Activated CD8-positive, alpha-beta memory T cell treated with anti-CD3 and anti-CD28 coated beads for 36 hours (primary cell): ENCODE measurements around the gene SNCB. TPM values are rescaled to one million over a fixed set of nuclear protein-coding genes. Genes with fewer than 3 reads are reported as not detected.

Experiments used
- CTCF ChIA-PET: fragments of 350-600 bp; sonication (Branson Sonifier 250); formaldehyde crosslinking; loops from one replicate; lab custom pipeline; 2021; ENCODE audit warnings: antibody characterized with exemption; lab: Charles Lee
- POLR2A ChIA-PET: fragments of 350-600 bp; sonication (Branson Sonifier 250); formaldehyde crosslinking; loops from one replicate; lab custom pipeline; 2021; ENCODE audit warnings: antibody characterized with exemption; lab: Charles Lee
- total RNA-seq, 2 experiments: library from RNA; stranded (reverse); gene quantifications; one replicate each; pipeline ENCODE4 v1.2.3, GENCODE V29; 2021

Gene SNCB
- total RNA-seq = not detected

DNA sequence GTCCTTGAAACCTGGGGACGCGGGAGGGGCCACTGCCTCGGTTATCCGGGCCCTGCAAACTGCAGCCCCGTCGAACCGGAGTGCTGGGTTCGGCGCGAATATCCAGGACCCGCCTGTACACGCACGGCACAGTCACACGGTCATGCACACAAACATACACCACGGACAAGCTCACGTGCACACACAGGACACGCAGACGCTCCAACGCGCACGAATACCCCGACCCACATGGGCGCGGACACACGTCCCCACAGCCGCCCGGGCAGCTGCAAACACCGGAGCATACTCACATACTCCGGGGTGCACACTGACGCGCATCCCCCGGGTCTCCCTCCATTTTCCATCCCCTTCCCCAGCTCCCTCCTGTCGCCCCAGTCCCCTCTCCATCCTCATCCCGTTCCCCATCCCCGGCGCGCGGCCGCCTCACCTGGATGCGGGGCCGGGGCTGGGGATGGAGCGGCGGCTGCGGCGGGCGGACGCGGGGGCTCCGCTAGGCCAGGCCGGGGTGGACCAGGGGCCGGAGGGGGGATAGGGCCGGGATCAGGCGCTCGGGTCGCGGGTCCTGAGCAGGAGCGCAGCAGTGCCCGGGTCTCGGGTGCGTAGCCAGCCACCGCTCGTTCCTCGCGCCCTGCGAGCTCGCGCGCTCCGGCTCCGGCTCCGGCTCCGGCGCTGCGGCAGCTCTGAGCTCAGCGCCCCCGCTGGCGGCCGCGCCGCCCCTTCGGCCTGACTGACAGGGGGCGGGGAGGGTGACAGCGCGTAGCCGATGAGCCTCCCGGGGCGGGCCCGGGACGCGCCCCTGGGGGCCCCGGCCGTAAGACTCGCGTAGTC is at the start of gene SNCB, which contains the start of gene EIF4E1B:
SNCB (minus strand) TSS at position 682 of the 828 bp plus-strand sequence. CDS start 880 bp downstream, outside the sequence.
EIF4E1B (plus strand) TSS at position 823 of the 828 bp plus-strand sequence. CDS start 12,113 bp downstream, outside the sequence.
- ChIA-PET POLR2A (interaction anchor here (1.5 kb wide), 1 partner anchor 17 kb away, joined by 5 read pairs; the partner anchor contains the start of gene TSPAN17), CTCF (interaction anchor here (1.0 to 1.5 kb wide), 5 partner anchors 8 to 213 kb away, joined by 3 to 5 read pairs (median 4); no protein-coding TSS in a partner anchor)

DNA sequence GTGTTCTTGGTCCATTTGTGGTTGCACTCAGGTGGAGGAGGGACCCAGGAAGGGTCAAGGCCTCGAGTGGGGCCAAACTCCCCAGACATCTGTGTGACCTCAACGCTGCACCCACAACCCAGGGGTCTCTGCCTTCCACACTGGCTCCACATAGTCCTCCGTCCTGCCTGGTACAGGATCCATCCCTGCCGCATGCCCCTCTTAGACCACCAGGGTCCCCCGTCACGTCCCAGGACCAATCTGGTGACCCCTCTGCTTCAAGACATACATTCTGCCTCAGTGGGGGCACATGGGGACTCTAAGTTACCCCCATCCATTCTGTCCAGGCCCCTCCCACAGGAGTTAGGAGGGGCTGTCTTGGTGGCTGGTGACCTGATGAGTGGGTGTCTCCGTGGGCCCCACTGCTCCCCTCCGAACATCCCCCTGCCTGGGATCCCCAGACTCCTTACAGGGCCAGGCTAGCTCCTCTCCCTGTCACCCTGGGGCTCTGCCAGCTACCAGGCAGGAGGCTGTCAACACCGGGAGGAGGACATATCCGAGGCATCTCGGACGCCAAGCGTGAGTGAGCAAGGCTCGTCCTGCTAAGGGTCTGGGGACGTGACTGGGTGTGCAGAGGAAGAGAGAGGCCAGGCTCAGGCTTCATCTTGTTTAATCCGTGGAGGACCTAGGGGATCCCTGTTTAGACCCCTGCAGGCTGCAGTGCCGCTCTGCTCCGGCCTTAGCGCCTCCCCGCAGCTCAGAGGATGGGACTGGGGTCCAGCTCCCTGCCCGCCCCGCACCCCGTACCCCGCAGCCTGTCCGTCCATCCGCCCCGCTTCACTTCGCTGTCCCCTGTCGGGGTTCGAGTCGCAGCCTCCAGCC is 49.3 kb upstream of the SNCB start:
- CTCF ChIA-PET = no interaction called here
- POLR2A ChIA-PET = no interaction called here

DNA sequence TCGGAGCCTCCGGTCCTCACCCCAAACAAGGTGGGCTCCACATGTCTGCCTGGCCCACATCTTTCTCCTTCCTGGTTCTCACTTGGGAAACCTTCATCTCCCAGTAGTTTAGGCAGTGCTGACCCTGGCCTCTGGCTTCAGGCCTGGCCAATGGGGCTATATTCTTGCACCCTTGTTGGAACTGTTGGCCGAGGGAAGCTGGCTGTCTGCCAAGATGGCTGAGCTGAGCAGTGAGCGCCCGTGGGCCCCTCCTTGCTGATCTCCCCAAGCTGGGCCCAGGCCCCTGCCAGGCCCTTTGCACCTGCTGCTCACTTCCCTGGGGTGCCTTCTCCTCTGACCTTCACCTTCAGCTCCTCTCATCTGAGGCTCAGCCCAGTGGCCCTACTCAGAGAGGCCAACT is 48.2 kb upstream of the SNCB start:
- ChIA-PET POLR2A (no interaction called here), CTCF (no interaction called here)

DNA sequence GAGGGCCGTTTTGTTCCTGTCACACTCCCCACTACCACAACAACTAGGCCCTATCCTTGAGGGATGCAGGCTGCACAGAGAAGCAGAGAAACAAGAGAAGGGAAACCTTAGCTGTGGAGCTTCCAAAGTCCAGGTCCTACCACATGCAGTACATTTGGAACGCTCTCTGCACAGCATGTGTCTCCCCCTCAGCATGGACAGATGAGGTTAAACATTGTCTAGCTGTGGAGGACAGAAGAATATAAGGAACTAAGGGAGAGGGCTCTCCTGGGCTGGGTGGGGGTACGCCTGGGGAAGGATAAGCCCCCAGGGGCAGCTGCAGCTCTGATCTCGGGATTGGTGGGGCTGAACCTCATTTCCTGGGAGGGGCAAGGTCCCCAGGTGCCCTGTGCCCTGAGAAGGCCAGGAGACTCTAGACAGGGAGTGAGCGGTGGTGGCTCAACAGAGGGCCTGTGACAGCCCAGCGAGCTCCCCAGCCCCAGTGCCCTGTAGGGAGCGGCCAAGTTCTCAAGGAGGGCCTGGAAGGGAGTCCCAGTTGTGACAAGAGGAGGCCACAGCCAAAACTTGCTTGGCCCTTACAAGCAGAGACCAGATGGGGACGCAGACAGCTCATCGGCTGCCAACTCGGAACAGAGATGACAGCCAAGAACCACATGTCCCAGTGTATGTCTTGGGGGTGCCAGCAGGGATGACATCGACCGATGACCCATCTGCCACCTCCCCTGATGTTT is 47.0 kb upstream of the SNCB start:
- CTCF ChIA-PET = no interaction called here
- POLR2A ChIA-PET = no interaction called here

DNA sequence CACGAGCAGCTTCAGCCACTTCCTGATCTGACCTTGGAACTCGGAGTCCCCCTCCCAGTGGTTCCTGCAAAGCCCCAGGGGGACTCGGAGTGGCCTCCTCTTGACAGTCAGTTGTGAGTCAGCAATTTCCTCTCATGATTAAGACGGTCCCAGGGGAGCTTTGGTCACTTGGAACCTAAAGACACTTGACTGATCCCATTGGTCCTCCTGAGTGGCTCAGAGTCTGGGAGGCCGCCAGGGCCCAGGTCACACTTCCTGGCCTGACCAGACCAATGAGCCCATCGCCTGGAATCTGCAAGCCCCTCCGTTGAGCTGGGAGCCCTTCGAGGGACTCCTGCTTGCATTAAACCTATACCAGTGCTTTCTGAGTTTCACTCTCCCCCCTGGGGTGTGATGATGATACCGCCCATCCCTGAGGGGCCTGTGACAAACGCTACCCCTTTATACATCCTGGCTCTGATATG is 46.1 kb upstream of the SNCB start:
- POLR2A ChIA-PET = no interaction called here

DNA sequence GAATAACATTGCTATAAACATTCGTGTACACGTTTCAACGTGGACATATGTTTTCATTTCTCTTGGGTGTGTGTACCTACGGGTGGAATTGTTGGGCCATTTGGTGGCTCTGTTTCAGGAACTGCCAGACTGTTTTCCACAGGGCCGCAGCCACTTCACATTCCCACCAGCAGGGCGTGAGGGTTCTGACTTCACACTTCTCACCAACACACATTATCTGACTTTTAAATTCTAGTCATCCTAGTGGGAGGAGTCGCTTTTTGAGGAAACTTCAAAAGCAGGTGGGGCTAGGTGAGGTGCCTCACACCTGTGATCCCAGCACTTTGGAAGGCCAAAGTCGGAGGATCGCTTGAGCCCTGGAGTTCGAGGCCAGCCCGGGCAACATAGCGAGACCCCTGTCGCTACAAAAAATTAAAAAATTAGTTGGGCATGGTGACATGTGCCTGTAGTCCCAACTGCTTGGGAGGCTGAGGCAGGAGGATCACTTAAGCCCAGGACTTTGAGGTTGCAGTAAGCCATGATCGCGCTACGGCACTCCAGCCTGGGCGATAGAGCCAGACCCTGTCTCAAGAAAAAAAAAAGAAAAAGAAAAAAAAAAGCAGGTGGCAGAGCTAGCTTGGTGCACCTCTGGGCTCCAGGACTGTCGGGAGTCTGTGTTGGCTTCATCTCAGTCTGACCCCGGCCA is 45.5 kb upstream of the SNCB start:
- ChIA-PET CTCF (no interaction called here), POLR2A (no interaction called here)

More for the DNA sequence above, 46.1 kb upstream of the SNCB start:
- CTCF ChIA-PET = no interaction called here

DNA sequence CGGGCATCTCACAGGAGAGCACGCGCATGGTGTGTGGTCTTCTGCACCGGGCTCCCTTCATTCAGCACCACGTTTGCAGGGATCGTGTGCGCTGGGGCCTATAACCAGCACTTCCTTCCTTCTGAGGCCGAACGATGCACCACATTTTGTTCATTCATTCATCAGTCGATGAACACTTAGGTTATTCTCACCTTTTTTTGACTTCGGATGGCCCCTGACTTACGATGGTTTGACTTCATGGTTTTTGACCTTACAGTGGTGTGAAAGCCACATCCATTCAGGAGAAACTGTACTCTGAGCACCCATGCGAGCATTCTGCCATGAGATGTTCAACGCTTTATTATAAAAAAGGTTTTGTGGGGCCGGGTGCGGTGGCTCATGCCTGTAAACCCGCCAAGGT is 44.5 kb upstream of the SNCB start:
- ChIA-PET POLR2A (no interaction called here), CTCF (no interaction called here)

DNA sequence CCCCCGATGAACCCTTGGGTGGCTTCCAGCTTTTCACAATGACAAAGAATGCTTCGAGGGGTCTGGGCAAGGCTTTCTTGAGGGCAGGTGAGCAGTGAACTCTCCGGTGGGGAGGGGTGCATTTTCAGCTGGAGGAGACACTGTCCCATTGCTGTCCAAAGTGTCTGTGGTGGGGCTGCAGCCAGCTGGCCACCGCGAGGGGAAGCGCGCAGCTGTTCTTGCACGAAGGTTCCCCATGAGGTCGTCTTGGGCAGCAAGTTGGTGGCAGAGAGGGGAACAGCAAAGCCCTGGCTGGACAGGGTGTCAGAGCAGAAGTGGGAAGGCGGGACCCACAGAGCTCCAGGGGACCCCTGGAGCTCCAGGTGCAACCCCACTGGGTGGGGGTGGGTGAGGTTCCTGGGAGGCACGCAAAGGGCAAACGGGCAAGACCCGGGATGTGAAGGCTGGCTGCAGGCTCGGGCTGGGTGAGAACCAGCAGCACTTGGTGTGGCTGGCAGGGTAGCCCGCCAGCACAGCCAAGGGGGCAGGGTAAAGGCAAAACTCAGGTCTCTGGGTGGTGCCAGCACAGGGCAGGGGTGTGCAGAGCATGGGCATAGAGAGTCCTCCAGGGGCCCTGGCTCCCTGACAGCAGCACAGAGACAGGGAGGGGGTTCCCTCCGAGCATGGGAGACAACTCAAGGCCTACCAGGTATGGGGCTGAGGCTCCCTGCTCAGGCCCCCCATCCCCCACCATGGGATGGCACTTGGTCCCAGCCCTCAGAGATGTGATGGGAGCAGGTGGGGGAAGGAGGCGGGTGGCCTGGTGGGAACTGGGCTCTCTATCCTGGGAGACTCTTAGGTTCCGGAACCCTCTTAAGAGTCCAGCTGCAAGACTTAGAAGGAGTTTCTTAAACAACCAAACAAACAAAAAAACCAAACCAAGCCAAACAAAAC is 43.6 kb upstream of the SNCB start:
- CTCF ChIA-PET = interaction anchor here (0.6 to 1.2 kb wide), 2 partner anchors 15 to 135 kb away, joined by 3 to 5 read pairs; no protein-coding TSS in a partner anchor
- POLR2A ChIA-PET = no interaction called here

DNA sequence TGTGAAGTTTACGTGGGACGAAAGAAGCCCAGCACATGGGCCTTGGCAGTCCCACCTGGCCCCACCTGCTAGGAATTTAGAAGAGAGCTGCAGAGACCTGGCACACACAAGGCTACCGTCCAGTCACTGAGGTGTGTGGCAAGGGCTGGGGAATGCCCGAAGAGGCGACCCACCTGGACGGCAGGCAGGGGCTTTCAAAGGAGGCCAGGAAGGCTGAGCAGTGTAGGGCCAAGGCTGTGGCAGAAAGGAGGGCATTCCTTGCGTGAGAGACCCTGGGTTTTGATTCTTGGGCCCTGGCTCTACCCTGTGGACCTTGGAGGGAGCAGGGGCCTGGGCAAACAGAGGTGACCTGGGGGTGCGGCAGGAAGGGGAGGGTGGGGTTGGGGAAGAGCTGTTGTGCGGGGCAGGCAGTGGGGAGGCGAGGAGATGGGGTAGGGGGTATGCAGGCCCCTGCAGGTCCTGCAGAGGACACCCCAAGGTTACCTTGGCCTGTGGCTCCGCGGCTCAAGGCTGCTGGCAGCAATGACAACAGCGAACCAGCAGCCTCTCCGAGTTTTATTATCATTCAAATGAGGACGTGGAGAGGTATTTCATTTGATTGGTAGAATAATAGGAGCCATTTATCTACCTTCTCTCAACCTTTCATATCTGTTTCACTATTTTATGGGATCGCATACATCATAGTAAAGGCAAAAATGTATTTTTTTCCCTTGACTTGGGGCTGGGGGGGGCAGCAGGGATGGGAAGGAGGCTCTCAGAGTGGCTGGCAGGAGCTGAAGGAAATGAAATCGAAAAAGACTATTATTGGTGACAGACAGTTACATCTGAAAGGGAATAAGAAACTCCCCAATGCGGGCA is 41.8 kb upstream of the SNCB start:
- ChIA-PET CTCF (no interaction called here), POLR2A (no interaction called here)

DNA sequence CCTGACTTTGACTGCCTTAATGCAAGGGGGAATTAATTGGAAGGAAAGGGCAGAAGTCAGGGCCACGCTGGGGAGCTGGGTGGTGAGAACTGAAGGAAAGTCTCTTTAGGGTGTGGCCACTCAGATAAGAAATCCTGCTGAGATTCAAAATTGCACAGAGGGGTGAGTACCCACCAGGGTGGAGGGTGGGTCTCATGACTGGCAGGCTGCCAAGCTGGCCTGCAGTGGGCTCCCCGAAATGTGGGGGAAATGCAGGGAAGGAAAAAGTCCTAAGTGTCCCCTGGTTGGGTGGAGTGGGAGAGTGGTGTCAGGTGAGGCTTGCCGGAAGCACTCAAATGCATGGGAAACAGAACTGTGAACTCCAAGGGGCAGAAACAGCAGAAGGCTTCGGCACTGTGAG is 41.1 kb upstream of the SNCB start:
- ChIA-PET POLR2A (no interaction called here), CTCF (no interaction called here)

DNA sequence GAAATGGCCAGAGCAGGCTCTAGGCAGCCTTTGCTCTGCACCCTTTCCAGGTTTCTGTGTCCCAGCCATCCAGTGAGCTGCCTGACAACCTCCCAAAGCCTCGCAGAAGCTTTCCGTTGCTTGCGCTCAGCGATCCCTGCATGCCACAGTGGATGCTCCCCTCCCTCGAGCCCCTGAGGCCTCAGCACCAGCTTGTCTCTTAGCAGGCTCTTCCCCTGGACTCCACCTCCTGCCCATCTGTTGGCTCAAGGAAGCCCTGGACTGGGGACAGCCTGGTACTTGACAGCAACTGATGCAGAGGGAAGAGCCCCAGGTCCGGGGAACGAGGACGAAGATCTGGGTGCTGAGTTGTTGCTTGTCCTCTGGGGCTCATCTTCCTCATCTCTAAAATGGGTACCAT is 40.1 kb upstream of the SNCB start:
- ChIA-PET POLR2A (no interaction called here), CTCF (interaction anchor here (0.5 to 2.0 kb wide), 3 partner anchors 10 to 277 kb away, joined by 3 to 7 read pairs (median 4); no protein-coding TSS in a partner anchor)

DNA sequence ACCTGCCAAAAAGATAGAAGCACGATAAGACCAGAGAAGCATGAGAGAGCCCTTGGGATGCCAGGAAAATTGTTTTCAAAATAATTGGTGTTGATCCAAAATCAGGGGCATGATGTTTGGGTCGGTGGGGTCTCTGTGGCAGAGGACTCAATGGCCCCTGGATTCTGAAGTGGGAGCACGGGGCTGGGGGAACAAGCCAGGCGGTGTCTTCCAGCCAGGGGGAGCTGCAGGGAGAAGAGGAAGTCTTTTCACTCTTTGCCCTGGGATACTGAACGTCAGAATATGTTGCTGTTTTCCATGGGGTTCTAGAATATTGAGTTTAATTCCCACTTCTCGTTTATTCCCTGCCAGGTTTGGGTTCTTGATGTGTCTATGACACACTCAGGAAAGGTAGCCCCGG is 37.3 kb upstream of the SNCB start:
- ChIA-PET POLR2A (no interaction called here), CTCF (interaction anchor here (1.7 kb wide), 1 partner anchor 10 kb away, joined by 4 read pairs; no protein-coding TSS in a partner anchor)

DNA sequence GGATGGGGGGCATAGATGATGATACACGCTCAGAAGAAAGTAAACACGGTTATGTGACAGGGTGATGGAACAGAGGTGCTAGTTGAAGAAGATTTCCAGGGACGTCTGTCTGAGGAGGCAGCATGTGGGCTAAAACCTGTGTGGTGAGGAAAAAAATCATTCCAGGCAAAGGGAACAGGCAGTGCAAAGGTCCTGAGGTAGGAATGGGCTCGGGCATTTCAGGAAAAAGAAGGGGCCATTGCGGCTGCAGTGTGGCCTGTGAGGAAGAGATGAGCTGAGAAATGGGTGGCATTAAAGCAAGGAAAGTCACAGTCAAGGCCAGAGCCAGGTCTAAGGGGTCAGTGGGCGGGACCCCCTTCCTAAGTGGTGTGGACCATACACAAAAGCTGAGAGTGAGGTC is 35.2 kb upstream of the SNCB start:
- CTCF ChIA-PET = interaction anchor here (1.1 kb wide), 1 partner anchor 155 kb away, joined by 3 read pairs; no protein-coding TSS in a partner anchor
- POLR2A ChIA-PET = no interaction called here

DNA sequence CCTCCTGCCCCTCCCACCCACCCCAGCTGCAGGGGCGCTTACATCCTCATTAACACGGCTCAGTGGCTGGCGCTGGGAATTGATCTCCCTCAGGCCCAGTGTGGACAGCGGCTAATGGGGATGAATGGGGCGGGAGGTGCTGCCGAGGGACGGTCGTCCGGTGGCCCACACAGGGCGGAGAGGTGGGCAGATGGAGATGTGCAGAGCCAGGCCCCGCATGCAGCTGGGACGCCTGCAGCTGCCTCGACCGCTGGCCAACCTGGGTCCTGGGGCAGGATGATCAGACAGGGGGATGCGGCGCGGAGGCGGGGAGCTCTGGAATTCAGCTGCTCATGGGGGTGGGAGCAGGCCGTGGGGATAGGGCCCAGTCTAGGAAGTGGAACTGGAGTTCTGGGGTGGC is 34.6 kb upstream of the SNCB start:
- ChIA-PET CTCF (interaction anchor here (1.1 kb wide), 1 partner anchor 156 kb away, joined by 3 read pairs; no protein-coding TSS in a partner anchor), POLR2A (no interaction called here)

DNA sequence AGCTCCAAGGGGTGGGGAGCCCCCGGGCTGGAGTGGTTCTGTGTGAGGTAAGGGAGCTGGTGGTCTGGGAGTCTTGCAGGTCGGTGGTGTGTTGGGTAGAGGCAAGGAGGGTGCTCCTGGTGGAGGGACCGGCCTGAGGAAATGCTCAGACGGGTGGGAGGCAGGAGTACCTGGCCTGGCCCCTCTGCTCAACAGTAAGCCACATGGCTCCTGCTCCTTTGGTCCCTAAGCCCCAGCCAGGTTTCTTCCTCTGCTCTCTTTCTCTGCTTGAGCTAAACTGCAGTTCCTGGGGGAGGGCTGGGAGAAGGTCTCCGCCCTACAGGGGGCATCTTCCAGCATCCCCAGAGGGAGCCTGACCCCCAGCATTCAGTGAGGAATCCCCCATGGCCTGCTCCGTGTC is 34.1 kb upstream of the SNCB start:
- POLR2A ChIA-PET = no interaction called here
- CTCF ChIA-PET = interaction anchor here (1.1 kb wide), 1 partner anchor 156 kb away, joined by 3 read pairs; no protein-coding TSS in a partner anchor

DNA sequence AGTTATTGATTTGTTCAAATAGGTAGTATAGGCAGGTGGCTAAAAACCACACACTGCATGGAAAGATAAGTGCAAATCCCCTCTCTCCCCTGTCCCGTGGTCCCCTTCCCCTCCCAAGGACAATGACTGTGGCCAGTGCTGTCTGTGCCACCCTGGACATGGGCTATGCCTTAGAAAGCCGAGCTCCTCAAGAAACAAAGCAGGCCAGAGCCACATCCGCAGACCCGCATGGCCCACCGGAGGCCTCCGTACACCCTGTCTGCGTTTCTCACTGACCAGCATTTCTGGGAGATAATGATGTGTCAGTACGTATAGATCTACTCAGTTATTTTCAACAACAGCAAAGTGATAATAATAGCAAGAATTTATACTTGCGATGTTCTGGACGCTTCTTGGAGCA is 33.2 kb upstream of the SNCB start:
- ChIA-PET POLR2A (no interaction called here), CTCF (no interaction called here)
